Skin of body (tissue), 2 donors: ENCODE data around the gene MRPL40. TPM values are rescaled to one million over a fixed set of nuclear protein-coding genes. Genes with fewer than 3 reads are reported as not detected.
"Not testable (repeated sequence)": the region's sequence is repeated elsewhere in the genome, so short reads cannot be mapped to it uniquely, and the experiment has no call there.

ENCODE experiments used
- DNase-seq: peaks from one replicate; lab custom pipeline; 2025; lab: John Stamatoyannopoulos, UW
- total RNA-seq: library from RNA; depleted of rRNA; stranded (reverse); fragments of >200 nt; gene quantifications from one replicate; pipeline ENCODE4 v1.2.3, GENCODE V29; 2014

The MRPL40 gene
- total RNA-seq, 1 donor from 2014 or later, result 13.9 TPM

DNA sequence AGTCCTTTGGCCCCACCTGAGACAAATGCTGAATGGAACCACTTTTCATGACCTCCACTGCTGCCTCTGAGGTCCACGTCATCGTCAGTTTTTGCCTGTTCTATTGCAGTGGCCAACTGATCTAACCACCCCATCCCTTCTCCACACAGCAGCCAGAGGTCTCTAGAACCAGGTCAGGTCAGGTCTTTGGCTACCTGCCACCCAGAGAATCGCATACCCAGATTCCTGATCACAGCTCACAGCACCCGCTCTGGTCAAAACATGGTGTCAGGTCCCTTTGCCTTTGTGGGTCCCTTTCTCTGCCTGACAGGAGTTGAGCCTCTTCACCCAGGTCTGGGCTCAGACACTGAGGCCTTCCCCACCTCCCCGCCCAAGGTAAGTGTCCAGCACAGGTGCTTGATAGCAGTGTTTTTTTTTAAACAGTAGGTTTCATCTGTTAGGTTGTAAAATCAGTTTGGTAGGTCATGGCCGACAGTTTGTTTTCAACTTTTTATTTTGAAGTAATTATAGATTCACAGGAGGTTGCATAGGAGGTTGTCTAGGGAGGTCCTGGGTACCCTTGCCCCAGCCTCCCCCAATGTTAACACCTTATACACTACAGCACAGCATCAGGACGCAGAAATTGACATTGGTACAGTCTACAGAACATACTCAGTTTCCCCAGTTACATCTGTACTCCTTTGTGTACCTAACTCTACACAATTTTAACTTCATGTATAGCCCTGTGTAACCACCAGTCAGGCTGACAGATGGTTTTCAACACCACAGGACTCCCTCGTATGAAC lies 8.3 kb downstream of the MRPL40 start:
- DNase-seq, result no peak

DNA sequence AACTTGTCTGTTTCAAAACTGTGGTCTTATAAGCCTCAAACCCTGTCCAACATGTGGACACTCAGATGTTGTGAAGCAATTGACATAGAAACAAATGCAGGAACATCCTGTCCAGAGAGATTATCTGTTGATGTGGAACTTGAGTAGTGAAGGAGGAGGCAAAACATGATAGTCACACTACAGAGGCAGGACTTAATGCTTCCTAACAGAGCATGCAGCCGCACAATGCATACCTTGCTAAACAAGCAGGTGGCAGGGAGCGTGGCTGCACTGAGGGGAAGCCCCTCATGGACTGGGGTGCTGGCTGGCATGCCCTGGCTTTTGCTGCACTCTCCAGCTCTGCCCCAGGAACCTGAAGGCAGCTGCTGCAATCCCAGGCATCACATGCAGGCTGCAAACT lies 9.8 kb downstream of the MRPL40 start:
- DNase-seq, result no peak

DNA sequence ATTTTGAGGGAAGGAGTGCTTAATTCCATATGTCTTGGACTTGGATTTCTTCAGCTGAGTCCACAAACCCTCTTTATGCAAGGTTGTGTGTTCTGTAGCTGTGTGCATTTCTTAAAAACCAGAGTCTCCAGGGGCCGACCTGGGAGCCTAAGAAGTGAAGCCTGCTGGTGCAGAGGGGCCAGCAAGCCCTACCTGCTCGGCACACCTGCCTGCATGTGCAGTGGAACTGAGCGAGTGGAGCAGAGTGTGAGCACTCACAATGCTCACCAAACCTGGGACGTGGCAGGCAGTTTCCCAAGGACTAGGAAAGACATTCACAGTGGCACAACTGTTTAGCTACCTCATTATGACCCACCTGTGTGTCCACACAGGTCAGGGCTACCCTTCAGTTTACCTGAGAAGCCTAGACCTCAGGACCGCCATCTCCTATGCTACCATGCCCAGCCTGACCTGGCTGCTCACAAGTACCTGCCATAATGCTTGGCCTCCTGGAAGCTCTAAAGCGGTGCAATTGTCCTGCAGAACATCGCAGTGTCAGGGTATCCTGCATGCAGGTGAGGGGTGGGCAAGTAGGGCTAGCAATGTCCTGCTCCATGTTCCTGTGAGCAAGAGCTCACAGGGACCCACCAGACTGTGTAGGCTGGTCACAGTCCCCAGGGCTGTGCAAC lies 11.3 kb downstream of the MRPL40 start:
- DNase-seq, result no peak

DNA sequence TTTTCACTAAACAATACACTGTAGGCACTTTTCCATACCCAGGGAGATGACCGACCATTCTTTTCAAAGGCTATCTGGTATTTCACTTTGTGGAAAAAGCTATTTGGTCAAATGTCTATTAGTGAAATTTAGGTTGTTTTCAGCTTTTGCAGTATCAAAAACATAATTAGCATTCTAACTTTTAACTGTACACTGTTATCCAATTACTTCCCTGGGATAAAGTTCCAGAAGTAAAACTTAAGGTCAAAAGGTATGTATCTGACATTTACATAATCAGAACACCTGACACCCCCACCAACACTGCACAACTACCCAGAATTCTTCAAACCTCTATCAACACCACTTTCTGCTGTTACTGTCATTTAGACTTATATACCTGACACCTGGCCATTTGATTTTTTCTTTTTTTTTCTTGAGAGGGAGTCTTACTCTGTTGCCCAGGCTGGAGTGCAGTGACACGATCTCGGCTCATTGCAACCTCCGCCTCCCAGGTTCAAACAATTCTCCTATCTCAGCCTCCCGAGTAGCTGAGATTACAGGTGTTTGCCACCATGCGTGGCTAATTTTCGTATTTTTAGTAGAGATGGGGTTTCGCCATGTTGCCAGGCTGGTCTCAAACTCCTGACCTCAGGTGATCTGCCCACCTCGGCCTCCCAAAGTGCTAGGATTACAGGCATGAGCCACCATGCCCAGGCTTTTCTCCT lies 13.1 kb downstream of the MRPL40 start:
- DNase-seq, result not testable (repeated sequence)

DNA sequence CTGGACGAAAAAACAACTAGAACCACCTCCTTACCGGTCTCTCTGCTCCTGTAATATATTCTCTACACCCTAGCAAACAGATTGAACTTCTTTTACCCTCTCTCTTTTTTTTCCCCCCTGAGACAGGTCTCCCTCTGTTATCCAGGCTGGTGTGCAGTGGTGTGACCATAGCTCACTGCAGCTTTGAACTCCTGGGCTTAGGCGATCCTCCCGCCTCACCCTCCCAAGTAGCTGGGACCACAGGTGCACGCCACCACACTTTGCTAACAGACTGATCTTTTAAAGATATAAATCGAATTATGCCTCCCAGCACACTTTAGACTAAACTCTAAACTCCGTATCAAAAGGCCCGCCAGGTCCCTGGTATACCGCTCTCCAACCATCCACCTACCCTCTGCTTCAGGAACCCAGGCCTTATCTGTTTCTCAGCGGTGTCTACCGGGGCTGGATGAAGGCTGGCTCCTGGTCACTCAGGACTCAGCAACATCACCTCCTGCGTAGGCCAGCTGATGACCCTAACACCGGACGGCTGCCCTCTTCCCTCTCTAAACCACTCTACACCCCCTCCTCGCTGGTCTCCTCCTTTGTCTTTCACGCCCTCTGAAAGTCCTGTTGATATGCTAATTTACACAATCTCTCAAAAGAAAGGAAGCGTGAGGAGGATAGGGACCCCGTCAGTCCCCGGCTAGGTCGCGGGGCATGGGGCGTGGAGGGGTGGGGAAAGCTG lies 14.4 kb downstream of the MRPL40 start:
- DNase-seq, result no peak

DNA sequence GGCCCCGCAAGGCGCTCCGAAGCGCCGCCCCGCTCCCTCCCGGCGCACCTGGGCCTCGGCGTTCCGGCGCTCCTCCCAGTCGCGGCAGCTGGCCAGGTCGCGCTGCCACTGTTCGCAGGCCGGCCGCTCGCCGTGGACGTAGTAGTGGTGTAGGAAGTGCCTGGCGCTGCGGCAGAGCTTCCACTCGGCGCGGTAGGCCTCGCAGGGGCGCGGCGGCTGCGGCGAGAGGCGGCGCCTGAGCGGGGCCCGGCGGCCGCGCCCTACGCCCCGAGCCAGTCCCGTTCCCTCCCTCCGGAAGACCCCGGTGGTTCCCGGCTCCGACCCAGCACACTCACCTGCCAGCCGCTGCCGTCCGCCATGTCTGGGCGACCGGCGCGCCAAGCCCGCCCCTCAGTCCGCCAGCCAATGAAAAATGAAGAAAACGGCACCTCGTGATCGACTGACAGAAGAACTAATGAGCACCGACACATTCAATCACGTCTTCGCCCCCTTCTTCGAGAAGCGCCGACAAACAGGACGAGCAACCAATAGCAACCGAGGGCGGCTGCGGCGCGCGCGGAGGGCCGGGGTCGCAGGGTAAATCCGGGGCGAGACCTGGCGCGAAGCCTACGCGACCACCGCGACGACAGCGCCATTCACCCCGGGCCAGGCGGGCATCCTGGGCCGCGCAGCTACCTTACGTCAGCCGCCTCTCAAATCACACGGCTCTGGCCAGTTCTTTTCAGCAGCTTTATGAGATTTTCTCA lies 15.2 kb downstream of the MRPL40 start, which contains the start of gene C22orf39:
Gene C22orf39 (minus strand): TSS at position 382 of the 746 bp plus-strand sequence. CDS start 23 bp downstream, at position 359.
- DNase-seq, result peak; percentile 94

DNA sequence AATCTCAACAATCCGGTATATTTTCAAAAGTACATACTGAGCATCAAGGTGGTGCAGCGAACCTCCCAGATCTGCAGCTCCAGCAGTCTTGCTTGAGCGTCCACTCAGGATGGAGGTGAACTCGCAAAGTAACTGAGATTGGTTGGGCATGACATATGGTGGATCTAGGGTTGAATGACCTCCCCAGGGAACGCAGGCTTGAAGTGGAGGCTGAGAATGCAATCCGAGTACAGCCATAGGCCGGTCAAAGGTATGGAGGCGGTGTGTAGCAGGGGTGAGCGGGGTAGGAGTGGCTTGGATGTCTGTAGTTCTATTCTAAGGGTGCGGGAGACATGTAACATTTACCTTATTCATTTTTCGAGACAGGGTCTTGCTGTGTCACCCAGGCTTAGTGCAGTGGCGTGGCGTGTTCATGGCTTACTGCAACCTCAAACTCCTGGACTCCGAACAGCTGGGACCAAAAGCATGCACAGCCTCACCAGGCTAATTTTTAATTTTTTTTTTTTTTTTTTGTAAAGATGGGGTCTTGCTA lies 15.8 kb downstream of the MRPL40 start:
- DNase-seq, result peak; percentile 77

DNA sequence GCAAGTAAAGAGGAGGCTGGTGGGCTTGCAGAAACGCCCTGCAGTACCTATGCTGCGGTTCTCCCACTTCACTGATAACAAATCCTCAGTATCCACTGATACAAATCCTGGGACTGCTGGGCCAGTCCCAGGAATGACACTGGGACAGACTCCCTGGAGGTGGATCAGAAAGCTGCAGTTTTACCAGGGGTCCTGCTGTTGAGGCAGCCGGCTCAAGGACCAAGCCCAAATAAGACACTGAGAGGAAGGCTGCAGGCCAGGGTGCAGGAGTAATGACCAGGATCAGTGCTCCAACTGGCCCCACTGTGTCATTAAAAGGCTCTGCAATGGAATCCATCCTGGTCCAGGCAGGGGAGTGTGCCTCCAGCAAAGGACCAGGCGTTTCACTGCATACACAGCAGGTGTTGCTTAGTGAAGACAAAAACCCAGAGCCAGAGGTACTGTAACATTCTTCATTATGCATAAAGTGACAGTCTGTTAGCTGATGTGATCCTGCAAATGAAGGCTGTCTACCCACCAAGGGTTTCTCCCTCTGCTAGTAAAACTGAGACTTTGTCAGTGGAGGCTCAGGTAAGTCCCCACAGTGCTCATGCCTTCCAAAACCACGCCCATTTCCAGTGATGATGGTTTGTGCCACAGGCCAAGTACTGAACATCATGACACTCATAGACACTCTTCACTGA lies 16.5 kb downstream of the MRPL40 start:
- DNase-seq, result no peak

DNA sequence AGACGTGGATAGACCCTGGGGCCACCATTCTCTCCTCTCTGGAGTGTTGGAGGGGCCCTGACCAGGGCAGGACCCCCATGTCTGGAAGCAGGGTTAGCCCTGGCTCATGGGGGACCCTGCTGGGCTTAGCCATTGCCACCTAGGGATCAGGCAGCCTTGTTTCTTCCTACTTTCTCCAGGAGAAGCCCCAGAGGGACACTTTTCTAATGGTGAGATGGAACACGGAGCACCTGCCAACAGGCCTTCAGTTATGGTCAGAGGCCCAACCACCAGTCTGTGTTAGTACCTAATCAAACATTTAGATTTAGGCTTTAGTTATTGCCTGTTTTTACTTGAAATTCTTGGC lies 17.1 kb downstream of the MRPL40 start:
- DNase-seq, result no peak

DNA sequence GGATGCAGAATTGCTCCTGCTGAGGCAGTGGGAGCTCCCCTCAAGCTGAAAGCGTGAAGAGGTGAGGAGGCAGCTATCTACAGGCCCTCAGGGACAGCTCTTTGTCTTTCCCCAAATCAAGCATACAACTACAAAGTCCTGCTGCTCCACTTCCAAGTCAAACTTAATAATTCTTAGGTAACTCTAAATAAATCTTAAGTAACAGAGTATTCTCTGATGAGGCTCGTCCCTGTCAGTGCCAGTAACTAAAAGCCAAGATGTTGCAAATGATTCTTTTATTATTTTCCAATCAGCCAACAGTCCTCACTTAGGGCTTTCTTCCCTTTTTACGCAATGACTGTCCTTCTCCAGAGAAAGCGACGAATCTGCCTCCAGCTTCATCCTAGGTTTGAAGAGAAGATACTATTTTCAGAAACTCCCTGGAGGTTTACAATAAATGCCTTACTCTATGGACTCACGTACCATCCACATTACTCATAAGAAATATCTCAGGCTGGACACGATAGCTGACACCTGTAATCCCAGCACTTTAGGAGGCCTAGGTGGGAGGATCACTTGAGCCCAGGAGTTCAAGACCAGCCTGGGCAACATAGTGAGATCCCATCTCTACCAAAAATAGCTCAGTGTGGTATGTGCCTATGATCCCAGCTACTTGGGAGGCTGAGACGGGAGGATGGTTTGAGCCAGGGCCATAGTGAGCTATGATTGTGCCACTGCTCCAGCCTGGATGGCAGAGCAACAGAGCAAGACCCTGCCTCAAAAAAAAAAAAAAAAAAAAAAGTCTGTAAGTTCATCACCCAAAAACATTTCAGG lies 18.2 kb downstream of the MRPL40 start:
- no peak for DNase-seq

DNA sequence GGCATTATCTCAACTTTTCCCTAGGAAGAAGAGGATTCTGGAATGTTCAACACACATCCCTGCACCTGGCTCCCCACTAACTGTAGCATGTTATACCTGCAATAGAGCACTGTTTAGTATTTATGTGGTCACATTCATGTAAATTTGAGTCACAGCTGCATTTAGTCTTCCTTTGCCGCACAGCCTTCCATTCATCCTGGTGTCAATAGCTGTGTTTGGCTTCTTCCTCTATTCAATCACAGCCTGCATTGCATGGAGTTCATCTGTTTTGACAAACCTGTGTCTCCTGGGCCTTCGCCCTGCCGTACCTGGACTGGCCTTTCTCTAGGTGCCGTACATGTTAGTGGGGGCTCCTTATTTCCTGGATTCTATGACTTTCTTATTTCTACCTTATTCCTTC lies 19.2 kb downstream of the MRPL40 start:
- DNase-seq, result no peak

DNA sequence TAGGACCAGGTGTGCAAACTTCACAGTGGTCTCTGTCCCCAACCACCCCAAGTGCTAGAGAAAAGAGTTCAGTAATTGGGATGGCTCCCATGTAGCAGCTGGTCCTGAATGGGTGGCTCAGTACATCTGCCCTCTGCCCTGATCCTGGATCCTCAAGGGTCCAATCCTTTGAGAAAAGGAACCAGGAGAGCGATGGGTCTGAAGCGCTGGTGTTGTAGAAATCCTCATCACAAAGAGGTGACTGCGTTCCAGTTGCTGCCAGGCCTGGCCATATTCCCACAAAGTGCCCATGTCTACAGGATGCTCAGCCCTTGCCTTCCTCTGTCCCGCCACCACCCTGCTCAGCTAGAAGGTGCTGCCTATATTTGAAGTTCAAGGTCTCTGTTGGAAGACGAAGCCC lies 21.4 kb downstream of the MRPL40 start:
- no peak for DNase-seq

DNA sequence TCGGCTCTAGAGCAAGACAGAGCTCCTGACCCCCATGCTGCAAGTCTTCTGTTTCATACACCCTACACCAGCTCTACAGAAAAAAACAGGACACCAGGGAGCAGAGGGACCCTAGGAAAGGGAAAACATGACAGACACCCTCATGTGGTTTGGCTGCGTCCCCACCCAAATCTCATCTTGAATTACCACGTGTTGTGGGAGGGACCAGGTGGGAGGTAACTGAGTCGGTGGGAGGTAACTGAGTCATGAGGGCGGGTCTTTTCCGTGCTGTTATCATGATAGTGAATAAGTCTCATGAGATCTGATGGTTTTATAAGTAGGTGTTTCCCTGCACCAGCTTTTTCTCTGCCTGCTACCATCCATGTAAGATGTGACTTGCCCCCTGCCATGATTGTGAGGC lies 21.8 kb downstream of the MRPL40 start:
- no peak for DNase-seq

DNA sequence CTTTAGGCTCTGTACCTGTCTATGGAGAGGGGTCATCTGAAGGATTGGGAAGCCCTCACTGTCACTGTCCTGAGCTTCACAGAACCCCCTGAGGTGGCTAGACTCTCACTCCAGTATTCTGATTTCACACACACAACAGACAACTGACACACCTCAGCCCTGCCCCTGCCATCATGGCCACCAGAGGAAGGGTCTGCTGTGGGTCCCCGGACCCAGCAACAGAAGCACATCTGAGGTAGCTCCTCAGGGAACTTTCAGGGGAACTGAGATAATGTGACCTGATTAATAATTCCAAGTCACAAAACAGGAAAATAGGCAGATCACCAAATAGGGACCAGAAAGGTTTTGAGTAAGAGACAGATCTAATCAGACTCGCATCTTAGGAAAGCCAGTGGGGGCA lies 22.7 kb downstream of the MRPL40 start:
- DNase-seq, result no peak

DNA sequence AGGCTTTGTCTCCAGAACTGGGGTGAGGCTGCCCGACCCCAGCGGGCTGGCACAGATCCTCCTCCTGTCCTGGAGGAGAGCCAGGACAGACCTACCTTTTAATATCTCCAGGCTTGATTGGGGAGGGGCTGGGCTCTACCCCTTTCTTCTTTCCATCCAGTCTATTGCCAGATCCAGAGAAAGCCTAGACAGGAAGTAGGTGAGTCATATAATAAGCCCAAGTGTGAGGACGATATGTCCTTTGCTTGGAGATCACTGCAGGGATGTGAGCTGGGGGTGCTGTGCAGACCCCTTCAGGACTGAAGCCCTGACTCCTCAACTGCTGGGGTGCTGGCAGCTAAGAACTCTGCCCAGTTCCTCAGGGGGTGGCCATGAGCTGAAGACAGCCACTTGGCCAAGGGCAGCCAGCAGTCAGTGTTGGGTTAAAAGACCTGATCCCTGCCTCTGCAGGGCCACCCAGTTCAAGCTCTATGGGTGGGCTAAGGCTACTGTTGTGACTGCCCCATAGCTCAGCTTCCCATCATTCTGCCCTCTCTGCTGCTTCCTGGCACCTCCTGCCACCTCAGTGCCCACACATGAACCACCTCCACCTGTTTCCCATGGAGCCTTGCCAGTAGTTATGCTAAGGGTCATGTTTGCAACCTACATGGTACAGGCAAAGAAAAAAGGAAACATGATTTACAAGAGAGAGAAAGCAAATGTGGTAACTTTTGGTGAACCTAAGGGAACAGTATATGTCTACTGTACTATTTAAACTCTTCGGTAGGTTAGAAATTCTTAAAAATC lies 23.4 kb downstream of the MRPL40 start:
- DNase-seq, result no peak

DNA sequence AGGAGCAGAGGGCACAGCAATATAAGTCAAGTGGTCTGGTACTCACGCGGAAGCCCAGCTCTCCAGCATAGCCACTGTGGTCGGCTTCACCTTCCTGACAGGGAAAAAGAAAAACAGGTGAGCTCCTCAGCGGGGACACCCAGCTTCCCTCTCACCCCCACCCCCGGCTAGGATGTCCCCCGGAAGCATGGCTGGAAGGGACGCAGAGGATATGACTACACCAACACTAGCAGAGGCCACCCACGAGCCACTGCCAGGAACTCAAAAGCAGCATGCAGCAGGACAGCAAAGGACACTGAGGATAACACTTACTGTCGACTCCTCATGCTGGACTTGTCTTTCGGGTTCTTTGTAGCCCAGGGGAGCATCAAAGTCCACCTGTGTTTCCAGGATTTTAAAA lies 24.2 kb downstream of the MRPL40 start:
- DNase-seq, result no peak

DNA sequence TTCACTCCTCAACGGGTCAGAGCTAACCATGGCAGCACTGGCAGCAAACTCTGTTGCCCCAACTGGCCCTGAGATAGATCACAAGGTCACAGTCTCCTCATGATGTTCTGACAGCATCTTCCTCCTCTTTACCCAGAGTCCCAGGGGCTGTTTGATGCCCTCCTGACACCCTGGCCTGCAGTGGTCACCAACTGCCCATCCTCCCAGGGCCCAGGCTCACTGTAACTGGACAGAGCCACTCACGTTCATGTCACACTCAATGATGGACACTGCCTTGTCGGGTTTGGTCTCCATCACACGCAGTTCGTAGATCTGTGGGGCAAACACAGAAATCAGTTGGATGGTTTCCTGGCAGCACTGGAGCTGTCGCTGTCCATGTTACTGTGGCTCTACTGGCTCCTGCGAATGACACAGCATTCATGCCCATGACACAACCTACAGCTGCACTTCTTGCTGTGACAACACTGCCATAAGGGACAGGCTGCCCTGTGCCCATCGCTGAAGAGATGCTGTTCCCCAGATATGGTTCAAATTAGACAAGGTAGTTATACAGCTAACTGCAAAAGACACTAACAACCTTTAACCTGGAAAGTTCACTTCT lies 25.6 kb downstream of the MRPL40 start:
- no peak for DNase-seq

DNA sequence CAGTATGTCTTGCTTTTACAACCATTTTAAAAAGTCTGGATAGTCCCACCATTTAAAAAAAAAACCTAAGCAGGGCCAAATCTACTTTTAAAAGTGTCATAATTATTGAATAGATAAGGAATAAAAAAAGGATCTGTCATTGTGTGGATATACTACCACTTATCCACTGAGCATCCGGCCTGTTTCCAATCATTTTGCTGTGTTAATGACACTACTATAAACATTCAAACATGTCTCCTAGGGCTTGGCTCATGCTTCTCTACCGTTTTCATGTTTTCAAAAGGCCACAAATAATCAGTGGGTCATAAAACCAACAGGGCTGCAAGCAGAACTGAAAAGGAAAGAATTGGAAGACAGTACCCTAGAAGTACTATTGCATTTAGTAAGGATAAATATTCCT lies 27.7 kb downstream of the MRPL40 start:
- no peak for DNase-seq
